Measurements from ENCODE around the gene ITPA. TPM values are rescaled to one million over a fixed set of nuclear protein-coding genes. Genes with fewer than 3 reads are reported as not detected.

Gene ITPA
- total and polyA plus RNA-seq, 2 of the 8 experiments (the other 6 are each of a cell fraction or from before 2014, with no cell fraction given), result 88.2 to 94.0 TPM

DNA sequence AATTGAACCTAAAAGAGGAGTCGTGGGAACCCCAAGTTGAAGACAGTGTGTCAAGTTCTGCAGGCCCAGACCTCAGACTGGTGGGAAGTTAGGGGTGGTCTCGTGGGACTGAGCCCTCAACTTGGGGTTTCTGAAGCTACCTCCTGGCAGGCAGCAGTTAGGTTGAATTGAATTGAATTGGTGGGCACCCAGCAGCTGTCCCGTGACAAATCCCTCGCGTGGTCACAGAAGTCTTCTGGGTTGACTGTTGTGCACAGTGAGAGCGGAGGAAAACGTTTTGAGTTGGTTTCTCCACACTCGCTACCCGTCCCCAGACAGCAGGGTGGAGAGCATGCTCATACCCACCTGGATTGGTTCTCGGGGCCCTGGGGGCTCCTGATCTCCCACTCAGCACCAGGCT lies 16.8 kb downstream of the ITPA start:
- no peaks in the 10 kb centered on the region for H3K79me2 ChIP-seq (ENCODE audit: control insufficient read depth in 1 of 2, insufficient read depth in 2 of 2, low read length in 2 of 2)
- peaks cover 0 to 2% of the 10 kb centered on the region in 2 experiments for H4K20me1 ChIP-seq (replicated peaks in 1 of 2; ENCODE audit: control insufficient read depth in 1 of 2, insufficient read depth in 2 of 2, low read length in 2 of 2)
- no peak overlapping the region for H3K56ac ChIP-seq (replicated peaks; ENCODE audit: insufficient read length, low read depth, low read length)
- CTCF ChIA-PET (ENCODE audit: partially characterized antibody), result interaction anchor here (0.7 to 1.5 kb wide), 3 partner anchors 9 to 79 kb away, joined by 3 to 5 read pairs (median 5); no protein-coding TSS in a partner anchor
- H2BK5ac ChIP-seq (ENCODE audit: low read depth, low read length), result no peak overlapping the region
- H3K9ac ChIP-seq (replicated peaks in 1 of 4; ENCODE audit: extremely low read depth in 1 of 4, low read depth in 3 of 4, low read length in 3 of 4), result no peak overlapping the region
- no peaks in the 10 kb centered on the region; the same call in 1 of the 2 replicates for H3K79me1 ChIP-seq (ENCODE audit: low read depth, low read length)
- no peaks in the 10 kb centered on the region; a peak in 1 of 7 replicates for H3K4me1 ChIP-seq (replicated peaks in 1 of 4; ENCODE audit: control insufficient read depth in 3 of 4, insufficient read depth in 4 of 4, low read length in 3 of 4)
- H3K14ac ChIP-seq (ENCODE audit: insufficient read length), result no peak overlapping the region
- no peaks in the 10 kb centered on the region for H3K27me3 ChIP-seq (replicated peaks in 1 of 4; ENCODE audit: control insufficient read depth in 3 of 4, extremely low read depth in 1 of 4, insufficient read depth in 3 of 4, low read length in 3 of 4)
- H2BK120ac ChIP-seq (replicated peaks; ENCODE audit: low read depth, low read length), result no peak overlapping the region
- H3K9me3 ChIP-seq (ENCODE audit: insufficient read depth in 2 of 2, low read depth in 1 of 2, low read length in 1 of 2), result no peaks in the 10 kb centered on the region
- no peak overlapping the region for H2BK20ac ChIP-seq (ENCODE audit: low read length)
- H3K27ac ChIP-seq (ENCODE audit: low read depth, low read length), result no peak overlapping the region
- H2BK12ac ChIP-seq (ENCODE audit: low read depth, low read length), result no peak overlapping the region
- H4K8ac ChIP-seq (ENCODE audit: extremely low read depth, insufficient read depth, low read length), result no peak overlapping the region
- H3K36me3 ChIP-seq (ENCODE audit: control insufficient read depth in 2 of 4, insufficient read depth in 4 of 4, low read length in 3 of 4), result peaks cover 2 to 20% (median 7%) of the 10 kb centered on the region in 4 experiments; a peak in 7 of 8 replicates
- 92% methylated on average over 10 of the region's 10 CpGs; no CpG with 5 or more reads in 1 of the 2 experiments for WGBS, 2 experiments (ENCODE audit: extremely low coverage in 1 of 2, insufficient coverage in 1 of 2, insufficient read length in 1 of 2, insufficient replicate concordance in 2 of 2, low coverage in 1 of 2, low lambda C conversion rate in 2 of 2, missing lambda C conversion rate in 1 of 2)
- no peak overlapping the region for H3K4ac ChIP-seq (replicated peaks; ENCODE audit: insufficient read length, low read depth, low read length)
- H4K5ac ChIP-seq (ENCODE audit: insufficient read length, low read depth, low read length), result no peak overlapping the region
- no peak overlapping the region for H3K4me3 ChIP-seq (ENCODE audit: extremely low read depth in 1 of 4, insufficient read depth in 2 of 4, low read depth in 3 of 4, low read length in 4 of 4)
- FAIRE-seq (no peak), DNase-seq (ENCODE audit: low read depth in 1 of 2, low spot score in 2 of 2) (no peak)
- no peak overlapping the region for H2AK5ac ChIP-seq (ENCODE audit: low read depth, low read length)
- H3K23ac ChIP-seq (ENCODE audit: insufficient read length), result no peak overlapping the region
- no peaks in the 10 kb centered on the region for H3K23me2 ChIP-seq (ENCODE audit: low read depth, low read length)
- H2AFZ ChIP-seq (ENCODE audit: low read length), result no peak overlapping the region
- POLR2A ChIA-PET (ENCODE audit: partially characterized antibody), result interaction anchor here (0.7 to 8.7 kb wide), 5 partner anchors 10 to 85 kb away, joined by 3 to 61 read pairs (median 14); partner anchors contain the start of gene SLC4A11
- no peak overlapping the region for H4K91ac ChIP-seq (replicated peaks; ENCODE audit: insufficient read length, low read length)
- H2BK15ac ChIP-seq (ENCODE audit: low read length), result no peak overlapping the region
- no peak for TF ChIP-seq PHF8 (conservative IDR thresholded peaks at IDR 0.05; ENCODE audit: low read depth, low read length)
- TF ChIP-seq CREB1 (IDR thresholded peaks at IDR 0.05), result no peak
- no peak for TF ChIP-seq SAP30 (IDR thresholded peaks at IDR 0.05; ENCODE audit: insufficient read depth, insufficient replicate concordance, low read length)
- TF ChIP-seq, protein P1, sequence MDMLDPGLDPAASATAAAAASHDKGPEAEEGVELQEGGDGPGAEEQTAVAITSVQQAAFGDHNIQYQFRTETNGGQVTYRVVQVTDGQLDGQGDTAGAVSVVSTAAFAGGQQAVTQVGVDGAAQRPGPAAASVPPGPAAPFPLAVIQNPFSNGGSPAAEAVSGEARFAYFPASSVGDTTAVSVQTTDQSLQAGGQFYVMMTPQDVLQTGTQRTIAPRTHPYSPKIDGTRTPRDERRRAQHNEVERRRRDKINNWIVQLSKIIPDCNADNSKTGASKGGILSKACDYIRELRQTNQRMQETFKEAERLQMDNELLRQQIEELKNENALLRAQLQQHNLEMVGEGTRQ (IDR thresholded peaks at IDR 0.05; ENCODE audit: low read length), result no peak
- TF ChIP-seq CHD2 (IDR thresholded peaks at IDR 0.05; ENCODE audit: low read length), result no peak
- no peak for TF ChIP-seq HDAC6 (IDR thresholded peaks at IDR 0.05; ENCODE audit: low read depth, low read length)
- TF ChIP-seq NANOG (IDR thresholded peaks at IDR 0.05; ENCODE audit: insufficient read depth, low read depth, low read length, poor library complexity, severe bottlenecking), result no peak
- TF ChIP-seq TAF7 (optimal IDR thresholded peaks at IDR 0.05; ENCODE audit: borderline replicate concordance, low read depth, low read length), result no peak
- TF ChIP-seq CTBP2 (IDR thresholded peaks at IDR 0.05; ENCODE audit: borderline replicate concordance, insufficient read depth, insufficient read length, low read length), result no peak
- TF ChIP-seq, protein P2, sequence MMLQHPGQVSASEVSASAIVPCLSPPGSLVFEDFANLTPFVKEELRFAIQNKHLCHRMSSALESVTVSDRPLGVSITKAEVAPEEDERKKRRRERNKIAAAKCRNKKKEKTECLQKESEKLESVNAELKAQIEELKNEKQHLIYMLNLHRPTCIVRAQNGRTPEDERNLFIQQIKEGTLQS (IDR thresholded peaks at IDR 0.05; ENCODE audit: insufficient read depth, low read depth, low read length), result no peak
- H3K18ac ChIP-seq (ENCODE audit: extremely low read depth, low read length), result no peak overlapping the region
- no peak overlapping the region for H3K4me2 ChIP-seq (ENCODE audit: insufficient read depth in 1 of 2, low read depth in 2 of 2, low read length in 2 of 2)
